Keratinocyte (primary cell): Measurements from ENCODE around the gene PARD3. TPM values are rescaled to one million over a fixed set of nuclear protein-coding genes. Genes with fewer than 3 reads are reported as not detected.

Source experiments
- DNase-seq: peaks from one replicate; pipeline ENCODE4 v3.0.0-alpha.2; 2011; ENCODE audit warnings: low read depth, missing footprints, low spot score
- FAIRE-seq: peaks from 2 replicates; lab custom pipeline; 2011; peaks lifted over from hg19 to GRCh38; lab: Jason Lieb, UNC
- H2AFZ ChIP-seq: 2 replicates; pipeline ENCODE4 v1.6.0; 2012; ENCODE audit warnings: low read length, control low read depth, inconsistent platforms; ENCODE audit not compliant: control insufficient read depth
- H3K27ac ChIP-seq: 2 replicates; pipeline ENCODE4 v1.5.1; 2011; ENCODE audit warnings: low read length; ENCODE audit not compliant: control insufficient read depth, insufficient read depth
- H3K27me3 ChIP-seq: 3 replicates; pipeline ENCODE4 v1.6.0; 2011; ENCODE audit warnings: low read length; ENCODE audit not compliant: control insufficient read depth, insufficient read depth; ENCODE audit errors: extremely low read depth
- H3K36me3 ChIP-seq, 2 experiments: 2 replicates in 1 of 2; 3 replicates in 1 of 2; pipeline ENCODE4 v1.5.1; 2011; ENCODE audit warnings: low read length in 2 of 2, mild to moderate bottlenecking in 1 of 2; ENCODE audit not compliant: control insufficient read depth in 2 of 2, insufficient read depth in 2 of 2; ENCODE audit errors: extremely low read depth in 1 of 2
- H3K4me1 ChIP-seq: 3 replicates; pipeline ENCODE4 v1.5.1; 2011; ENCODE audit warnings: low read length; ENCODE audit not compliant: control insufficient read depth, insufficient read depth; ENCODE audit errors: extremely low read depth
- H3K4me2 ChIP-seq: 3 replicates; pipeline ENCODE4 v1.6.0; 2011; ENCODE audit warnings: low read depth, low read length; ENCODE audit not compliant: control insufficient read depth, insufficient read depth; ENCODE audit errors: extremely low read depth
- H3K4me3 ChIP-seq, 3 experiments: fragments of 200-600 bp in 1 of 3; sonication (generic) in 1 of 3; 2 replicates in 2 of 3; 3 replicates in 1 of 3; pipeline ENCODE4 v1.5.1; 2011 to 2016; ENCODE audit warnings: low read length in 3 of 3, mild to moderate bottlenecking in 3 of 3, control low read depth in 2 of 3, inconsistent platforms in 1 of 3, low read depth in 1 of 3, mixed read lengths in 1 of 3, mixed run types in 1 of 3, moderate library complexity in 1 of 3; ENCODE audit not compliant: control insufficient read depth in 2 of 3, insufficient read depth in 2 of 3; ENCODE audit errors: extremely low read depth in 1 of 3
- H3K79me2 ChIP-seq: 2 replicates; pipeline ENCODE4 v1.6.0; 2012; ENCODE audit warnings: low read length; ENCODE audit not compliant: control insufficient read depth, insufficient read depth
- H3K9ac ChIP-seq: 3 replicates; pipeline ENCODE4 v1.6.0; 2011; ENCODE audit warnings: low read length; ENCODE audit not compliant: control insufficient read depth, insufficient read depth; ENCODE audit errors: extremely low read depth
- H3K9me1 ChIP-seq: 3 replicates; pipeline ENCODE4 v1.6.0; 2011; ENCODE audit warnings: low read length; ENCODE audit not compliant: control insufficient read depth, insufficient read depth; ENCODE audit errors: extremely low read depth
- H3K9me3 ChIP-seq: 2 replicates; pipeline ENCODE4 v1.5.1; 2012; ENCODE audit warnings: low read depth, low read length; ENCODE audit not compliant: control insufficient read depth
- H4K20me1 ChIP-seq: 3 replicates; pipeline ENCODE4 v1.6.0; 2011; ENCODE audit warnings: low read length; ENCODE audit not compliant: control insufficient read depth, insufficient read depth; ENCODE audit errors: extremely low read depth
- CTCF ChIP-seq, 3 experiments: IDR thresholded peaks in 1 of 3; conservative IDR thresholded peaks in 1 of 3; optimal IDR thresholded peaks in 1 of 3; 2 replicates in 2 of 3; 3 replicates in 1 of 3; pipeline versions ENCODE3 to v1.5.1; 2011; ENCODE audit warnings: low read length in 3 of 3, mild to moderate bottlenecking in 3 of 3, moderate library complexity in 2 of 3, control low read depth in 1 of 3, inconsistent platforms in 1 of 3; ENCODE audit not compliant: insufficient read depth in 2 of 3; ENCODE audit errors: extremely low read depth in 1 of 3
- EZH2 ChIP-seq: IDR thresholded peaks from one replicate; pipeline ENCODE4 v1.6.1; 2012; ENCODE audit warnings: inconsistent platforms, mild to moderate bottlenecking, low read length, moderate library complexity
- dilution Hi-C: fragments of 300-500 bp; cut with MboI; formaldehyde crosslinking; loops from one replicate; pipeline ENCODE4 v1.7.0; 2020; ENCODE audit warnings: low sequenced_read_pairs; ENCODE audit not compliant: extremely low pct_ligation_motif_present
- polyA plus RNA-seq, 5 experiments: library from polyadenylated mRNA; depleted of rRNA in 3 of 5; stranded (reverse) in 3 of 5; stranded (forward) in 1 of 5; unstranded in 1 of 5; fragments of >200 nt; gene quantifications; 1 replicate in 1 of 5; 2 replicates in 3 of 5; 3 replicates in 1 of 5; pipeline versions ENCODE4 v1.2.1 to v1.2.3, GENCODE V29; 2011 to 2012; ENCODE audit warnings: missing spikeins in 2 of 5, low read depth in 1 of 5, low replicate concordance in 1 of 5

The PARD3 gene
- polyA plus RNA-seq, 1 donor (not counting 4 experiments of a cell fraction or from before 2014, with no cell fraction given): 46.4 TPM

- TF ChIP-seq CTCF (optimal IDR thresholded peaks at IDR 0.05 in 1 of 3, IDR thresholded peaks at IDR 0.05 in 1 of 3, conservative IDR thresholded peaks at IDR 0.05 in 1 of 3; ENCODE audit: extremely low read depth in 1 of 3, insufficient read depth in 2 of 3, low read length in 3 of 3): no peak
- no peak for TF ChIP-seq EZH2
- FAIRE-seq (no peak), DNase-seq (no peak)
- Histone ChIP-seq H3K27ac (no peak overlapping the region), H3K4me2 (no peak overlapping the region), H3K79me2 (peaks cover 72% of the 10 kb centered on the region), H3K4me3 (no peak overlapping the region), H3K4me1 (peaks cover 34% of the 10 kb centered on the region), H3K9ac (no peak overlapping the region), H2AFZ (no peak overlapping the region), H3K9me3 (no peaks in the 10 kb centered on the region), H3K9me1 (no peaks in the 10 kb centered on the region), H3K27me3 (no peaks in the 10 kb centered on the region), H3K36me3 (no peaks in the 10 kb centered on the region), H4K20me1 (no peaks in the 10 kb centered on the region)
- dilution Hi-C loops: no loop called here
Observed at GRCh38 chr10:34736976-34737771, 77.9 kb downstream of the PARD3 start.

- H2AFZ ChIP-seq: no peak overlapping the region
- no peak for DNase-seq
- H3K4me2 ChIP-seq: no peak overlapping the region
- no peak overlapping the region for H3K4me3 ChIP-seq
- no peaks in the 10 kb centered on the region for H3K27me3 ChIP-seq
- H4K20me1 ChIP-seq: no peaks in the 10 kb centered on the region
- no peaks in the 10 kb centered on the region for H3K36me3 ChIP-seq
- no peak for TF ChIP-seq CTCF (optimal IDR thresholded peaks at IDR 0.05 in 1 of 3, IDR thresholded peaks at IDR 0.05 in 1 of 3, conservative IDR thresholded peaks at IDR 0.05 in 1 of 3; ENCODE audit: extremely low read depth in 1 of 3, insufficient read depth in 2 of 3, low read length in 3 of 3)
- no peak for TF ChIP-seq EZH2
- H3K27ac ChIP-seq: no peak overlapping the region
- H3K9me1 ChIP-seq: no peaks in the 10 kb centered on the region
- FAIRE-seq: no peak
- dilution Hi-C loops: no loop called here
- no peak overlapping the region for H3K9ac ChIP-seq
- H3K9me3 ChIP-seq: no peaks in the 10 kb centered on the region
- peaks cover 70% of the 10 kb centered on the region for H3K79me2 ChIP-seq
- peaks cover 34% of the 10 kb centered on the region for H3K4me1 ChIP-seq
Observed at GRCh38 chr10:34734918-34735317, 80.2 kb downstream of the PARD3 start.
